GM10248 (cell line): Measurements from ENCODE around the gene DPPA2.

ENCODE experiments used
- CTCF ChIA-PET: fragments of 300-600 bp; sonication (Branson Sonifier 250); formaldehyde crosslinking; extraction: SDS; loops from one replicate; lab custom pipeline; 2021; ENCODE audit warnings: antibody characterized with exemption; lab: Yijun Ruan, JAX
- POLR2A ChIA-PET: fragments of 350-650 bp; sonication (Branson Sonifier 250); formaldehyde crosslinking; extraction: SDS; loops from one replicate; lab custom pipeline; 2020; ENCODE audit warnings: antibody characterized with exemption; lab: Yijun Ruan, JAX
- DNase-seq: peaks from one replicate; pipeline ENCODE4 v3.0.0; 2012; ENCODE audit errors: extremely low spot score
- TF ChIP-seq, protein P1 (sequence below): IDR thresholded peaks from 2 replicates; pipeline ENCODE4 v1.5.1; 2012; ENCODE audit warnings: mild to moderate bottlenecking, low read depth; ENCODE audit errors: extremely low read depth, missing control alignments, control extremely low read depth

DPPA2 gene

GRCh38 chr3:109257269-109257668 lies 59.0 kb downstream of the DPPA2 start:
- no peak for DNase-seq
- CTCF ChIA-PET: no interaction called here
- TF ChIP-seq, protein P1, sequence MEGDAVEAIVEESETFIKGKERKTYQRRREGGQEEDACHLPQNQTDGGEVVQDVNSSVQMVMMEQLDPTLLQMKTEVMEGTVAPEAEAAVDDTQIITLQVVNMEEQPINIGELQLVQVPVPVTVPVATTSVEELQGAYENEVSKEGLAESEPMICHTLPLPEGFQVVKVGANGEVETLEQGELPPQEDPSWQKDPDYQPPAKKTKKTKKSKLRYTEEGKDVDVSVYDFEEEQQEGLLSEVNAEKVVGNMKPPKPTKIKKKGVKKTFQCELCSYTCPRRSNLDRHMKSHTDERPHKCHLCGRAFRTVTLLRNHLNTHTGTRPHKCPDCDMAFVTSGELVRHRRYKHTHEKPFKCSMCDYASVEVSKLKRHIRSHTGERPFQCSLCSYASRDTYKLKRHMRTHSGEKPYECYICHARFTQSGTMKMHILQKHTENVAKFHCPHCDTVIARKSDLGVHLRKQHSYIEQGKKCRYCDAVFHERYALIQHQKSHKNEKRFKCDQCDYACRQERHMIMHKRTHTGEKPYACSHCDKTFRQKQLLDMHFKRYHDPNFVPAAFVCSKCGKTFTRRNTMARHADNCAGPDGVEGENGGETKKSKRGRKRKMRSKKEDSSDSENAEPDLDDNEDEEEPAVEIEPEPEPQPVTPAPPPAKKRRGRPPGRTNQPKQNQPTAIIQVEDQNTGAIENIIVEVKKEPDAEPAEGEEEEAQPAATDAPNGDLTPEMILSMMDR: no peak
- POLR2A ChIA-PET: no interaction called here

DNA sequence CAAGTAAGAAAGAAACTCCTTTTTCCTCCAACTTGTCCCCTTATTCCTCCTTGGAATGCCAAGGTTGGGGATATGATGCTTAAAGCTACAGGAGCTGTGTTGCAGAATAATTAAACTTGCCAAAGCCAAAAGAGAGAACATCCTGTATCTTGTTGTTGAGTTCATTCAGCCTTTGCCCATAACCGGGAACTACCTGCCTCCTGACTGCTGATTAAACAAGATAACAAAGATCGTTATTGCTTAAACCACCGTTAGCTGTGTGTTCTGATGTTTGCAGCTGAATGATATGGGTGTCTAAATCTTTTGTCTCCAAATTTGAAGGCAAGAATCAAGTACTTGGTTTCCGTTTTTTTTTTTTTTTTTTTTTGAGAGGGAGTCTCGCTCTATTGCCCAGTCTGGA lies 61.5 kb downstream of the DPPA2 start:
- TF ChIP-seq, protein P1: no peak
- no peak for DNase-seq
- CTCF ChIA-PET: no interaction called here
- POLR2A ChIA-PET: no interaction called here

GRCh38 chr3:109252641-109253040 lies 63.7 kb downstream of the DPPA2 start:
- DNase-seq: no peak
- ChIA-PET CTCF (no interaction called here), POLR2A (no interaction called here)
- TF ChIP-seq, protein P1: no peak
